Stimulated activated CD4-positive, alpha-beta T cell treated with anti-CD3 and anti-CD28 coated beads, Interleukin-1b, Interleukin-23, amount 100 ng/mL, for 24 hours (primary cell): ENCODE measurements around the gene TRUB2.
"Not testable (repeated sequence)": the region's sequence is repeated elsewhere in the genome, so short reads cannot be mapped to it uniquely, and the experiment has no call there.

Experiments
- DNase-seq, 4 experiments: peaks; one replicate each; pipeline ENCODE4 v3.0.0-alpha.2; 2020; ENCODE audit warnings: low read depth in 4 of 4, low spot score in 1 of 4

Gene TRUB2

GRCh38 chr9:128298535-128299482, 23.4 kb downstream of the TRUB2 start:
- DNase-seq = no peak

GRCh38 chr9:128297221-128297773, 24.9 kb downstream of the TRUB2 start:
- DNase-seq = no peak

- DNase-seq = no peak
Measured at GRCh38 chr9:128296340-128297220, 25.7 kb downstream of the TRUB2 start.

GRCh38 chr9:128294142-128294541, 28.1 kb downstream of the TRUB2 start:
- no peak for DNase-seq

- DNase-seq = no peak
Measured at GRCh38 chr9:128293091-128293490, 29.2 kb downstream of the TRUB2 start.

GRCh38 chr9:128292009-128292408, 30.2 kb downstream of the TRUB2 start:
- DNase-seq = no peak

- no peak for DNase-seq
Measured at GRCh38 chr9:128288273-128289004, 33.8 kb downstream of the TRUB2 start.

- DNase-seq = no peak
Measured at GRCh38 chr9:128286440-128286839, 35.8 kb downstream of the TRUB2 start.

GRCh38 chr9:128285033-128285784, 37.0 kb downstream of the TRUB2 start:
- DNase-seq = no peak

- no peak for DNase-seq
Measured at GRCh38 chr9:128282500-128282899, 39.7 kb downstream of the TRUB2 start.

GRCh38 chr9:128280084-128280622, 42.1 kb downstream of the TRUB2 start:
- DNase-seq = no peak

GRCh38 chr9:128279088-128280073, 42.9 kb downstream of the TRUB2 start:
- not testable (repeated sequence) for DNase-seq

- DNase-seq = no peak
Measured at GRCh38 chr9:128276574-128277270, 45.5 kb downstream of the TRUB2 start.

GRCh38 chr9:128276008-128276573, 46.2 kb downstream of the TRUB2 start, which contains the start of gene SWI5:
TSS of gene SWI5 (plus strand) at chr9:128276276.
- peak; percentile 100 for DNase-seq

- DNase-seq = peak in 1 of 4 experiments; percentile 29
Measured at GRCh38 chr9:128275198-128276007, 46.8 kb downstream of the TRUB2 start, which contains the start of gene GOLGA2. TSS of gene GOLGA2 (minus strand) at chr9:128276007. CDS start at chr9:128275976, 31 bp downstream.

- DNase-seq = no peak
Measured at GRCh38 chr9:128274245-128274644, 48.0 kb downstream of the TRUB2 start.

- DNase-seq = no peak
Measured at GRCh38 chr9:128271512-128271911, 50.7 kb downstream of the TRUB2 start.
